OCI-LY3 (cell line): Measurements from ENCODE around the gene XPO5.

Source experiments
- CTCF ChIP-seq: fragments of 200-600, 300-600 bp; sonication (generic); IDR thresholded peaks from 2 replicates; pipeline ENCODE4 v1.5.1; 2014; ENCODE audit warnings: antibody characterized with exemption, low read length, low read depth
- EZH2phosphoT487 ChIP-seq: fragments of 200-600 bp; shearing (Covaris generic); IDR thresholded peaks from 2 replicates; pipeline ENCODE4 v1.6.1; 2018; ENCODE audit warnings: antibody characterized with exemption, mixed run types, low read depth

DNA sequence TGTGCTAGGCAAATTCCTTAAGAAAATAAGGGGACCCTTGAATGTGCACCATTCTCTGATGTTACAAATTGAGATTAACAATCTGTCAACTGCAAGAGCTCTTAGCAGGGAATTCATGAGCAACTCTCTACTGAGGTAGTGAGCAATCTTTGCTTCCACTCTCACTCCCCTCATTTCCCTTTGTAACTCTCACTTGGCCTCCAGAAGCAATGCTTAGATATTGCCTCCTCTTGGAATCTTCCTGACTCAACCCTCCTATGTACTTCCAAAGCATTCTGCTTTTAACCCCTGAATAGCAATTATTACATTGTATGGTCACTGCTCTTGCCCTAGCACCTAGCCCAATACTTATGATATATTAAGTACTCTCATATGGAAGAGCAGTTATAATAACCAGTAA, 16.5 kb downstream of the XPO5 start:
- no peak for TF ChIP-seq CTCF
- TF ChIP-seq EZH2phosphoT487: no peak
